ENCODE data around the gene MTO1.
"Not testable (repeated sequence)": the region's sequence is repeated elsewhere in the genome, so short reads cannot be mapped to it uniquely, and the experiment has no call there.

The MTO1 gene

DNA sequence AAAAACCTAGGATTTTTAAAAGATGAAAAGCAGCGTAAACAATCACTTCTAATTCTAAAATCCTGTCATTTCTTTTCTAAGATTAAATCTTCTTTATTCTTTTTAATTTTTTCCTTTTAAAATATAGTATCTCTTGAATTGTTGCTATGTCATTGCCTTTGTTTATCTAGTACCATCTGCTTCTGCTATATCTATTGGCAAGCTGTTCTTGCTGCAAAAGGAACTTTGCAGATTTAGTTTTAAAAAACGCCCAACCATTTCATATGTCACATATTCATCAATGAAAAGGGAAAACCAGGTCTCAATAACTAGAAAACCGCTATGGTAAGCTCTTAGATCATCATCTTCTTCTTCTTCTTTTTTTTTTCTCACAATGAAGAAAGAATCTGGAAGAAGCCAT lies 70.8 kb downstream of the MTO1 start:
- no peak for DNase-seq

DNA sequence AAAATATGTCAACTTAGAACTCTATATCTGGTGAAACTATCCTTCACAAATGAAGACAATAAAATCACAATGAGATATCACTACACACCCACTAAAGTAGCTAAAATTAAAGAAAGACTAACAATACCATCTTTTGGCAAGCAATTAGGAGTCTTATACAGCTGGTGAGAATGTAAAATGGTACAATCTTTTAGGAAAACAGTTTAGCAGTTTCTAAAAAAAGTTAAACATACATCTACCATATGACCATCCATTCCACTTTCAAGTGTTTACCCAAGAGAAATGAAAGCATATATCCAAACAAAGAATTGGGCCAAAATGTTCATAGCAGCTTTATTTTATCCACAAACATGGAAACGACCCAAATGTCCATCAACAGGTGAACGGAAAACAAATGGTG lies 73.1 kb downstream of the MTO1 start:
- DNase-seq = no peak

DNA sequence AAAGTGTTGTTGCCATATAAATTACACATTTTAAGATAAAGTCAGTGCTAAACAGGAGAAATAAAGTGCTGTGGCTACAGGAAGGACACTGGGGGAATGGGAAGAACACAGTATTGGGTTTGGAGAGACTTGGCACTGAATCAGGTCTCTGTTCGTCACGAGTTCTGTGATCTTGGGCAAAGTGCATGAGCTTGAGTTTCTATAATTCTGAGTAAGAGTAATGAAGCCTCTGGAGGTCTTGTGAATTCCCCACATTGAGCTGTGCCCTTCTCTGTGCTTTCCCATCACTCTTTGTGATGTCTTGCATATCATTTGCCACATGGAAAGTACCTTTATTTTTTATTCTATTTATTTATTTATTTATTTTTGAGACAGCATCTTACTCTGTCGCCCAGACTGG lies 76.1 kb downstream of the MTO1 start:
- no peak for DNase-seq

DNA sequence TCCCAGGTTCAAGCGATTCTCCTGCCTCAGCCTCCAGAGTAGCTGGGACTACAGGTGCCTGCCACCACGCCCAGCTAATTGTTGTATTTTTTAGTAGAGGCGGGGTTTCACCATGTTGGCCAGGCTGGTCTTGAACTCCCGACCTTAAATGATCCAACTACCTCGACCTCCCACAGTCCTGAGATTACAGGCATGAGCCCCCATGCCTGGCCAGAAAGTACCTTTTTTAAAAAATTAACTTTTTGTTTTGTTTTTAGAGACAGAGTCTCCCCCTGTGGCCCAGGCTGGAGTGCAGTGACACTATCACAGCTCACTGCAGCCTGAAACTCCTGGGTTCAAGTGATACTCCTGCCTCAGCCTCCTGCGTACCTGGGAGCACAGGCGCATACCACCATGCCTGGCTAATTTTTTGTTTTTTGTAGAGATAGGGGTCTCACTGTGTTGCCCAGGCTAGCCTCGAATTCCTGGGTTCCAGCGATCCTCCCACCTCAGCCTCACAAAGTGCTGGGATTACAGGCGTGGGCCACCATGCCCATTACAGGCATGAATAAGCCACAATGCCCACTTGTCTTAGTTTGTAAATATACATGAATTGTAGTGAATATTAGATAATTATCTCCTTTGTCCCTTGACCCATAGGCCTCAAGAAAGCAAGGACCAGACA lies 76.7 kb downstream of the MTO1 start:
- DNase-seq = no peak

DNA sequence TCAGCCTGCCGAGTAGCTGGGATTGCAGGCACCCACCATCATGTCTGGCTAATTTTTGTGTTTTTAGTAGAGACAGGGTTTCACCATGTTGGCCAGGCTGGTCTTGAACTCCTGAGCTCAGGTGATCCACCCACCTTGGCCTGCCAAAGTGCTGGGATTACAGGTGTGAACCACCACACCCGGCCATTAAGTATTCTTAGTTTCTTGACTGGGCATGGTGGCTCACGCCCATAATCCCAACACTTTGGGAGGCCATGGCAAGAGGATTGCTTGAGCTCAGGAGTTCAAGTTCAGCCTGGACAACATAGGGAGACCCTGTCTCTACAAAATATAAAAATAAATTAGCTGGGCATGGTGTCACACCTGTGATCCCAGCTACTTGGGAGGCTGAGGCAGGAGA lies 80.9 kb downstream of the MTO1 start:
- not testable (repeated sequence) for DNase-seq

DNA sequence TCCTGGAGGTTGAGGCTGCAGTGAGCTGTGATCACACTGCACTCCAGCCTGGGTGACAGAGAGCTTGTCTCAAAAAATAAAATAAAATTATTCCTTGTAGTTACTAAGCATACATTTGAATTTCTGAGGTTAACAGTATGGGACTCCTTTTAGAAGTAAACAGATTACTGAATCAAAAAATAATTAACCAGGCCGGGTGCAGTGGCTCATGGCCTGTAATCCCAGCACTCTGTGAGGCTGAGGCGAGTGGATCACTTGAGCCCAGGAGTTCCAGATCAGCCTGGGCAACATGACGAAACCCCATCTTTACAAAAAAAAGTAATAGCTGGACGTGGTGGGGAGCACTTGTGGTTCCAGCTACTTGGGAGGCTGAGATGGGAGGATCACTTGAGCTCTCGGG lies 81.4 kb downstream of the MTO1 start:
- DNase-seq = no peak

DNA sequence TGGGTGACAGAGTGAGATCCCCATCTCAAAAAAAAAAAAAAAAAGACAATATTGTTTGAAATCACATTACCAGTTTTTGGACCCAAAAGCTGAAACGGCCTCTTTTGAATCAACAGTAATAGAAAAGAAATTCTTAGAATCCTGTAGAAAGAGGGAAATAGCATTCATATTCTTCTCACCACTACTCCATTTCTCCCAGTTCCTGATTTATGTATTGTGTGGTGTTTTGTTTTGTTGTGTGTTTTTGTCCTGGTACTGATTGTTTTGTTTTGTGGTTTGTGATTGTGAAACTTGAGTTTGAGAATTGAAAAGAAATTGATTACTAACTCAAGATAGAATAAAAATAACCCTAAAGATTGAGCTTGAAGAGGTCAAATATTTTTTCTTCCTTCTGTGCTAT lies 85.5 kb downstream of the MTO1 start:
- DNase-seq = no peak

DNA sequence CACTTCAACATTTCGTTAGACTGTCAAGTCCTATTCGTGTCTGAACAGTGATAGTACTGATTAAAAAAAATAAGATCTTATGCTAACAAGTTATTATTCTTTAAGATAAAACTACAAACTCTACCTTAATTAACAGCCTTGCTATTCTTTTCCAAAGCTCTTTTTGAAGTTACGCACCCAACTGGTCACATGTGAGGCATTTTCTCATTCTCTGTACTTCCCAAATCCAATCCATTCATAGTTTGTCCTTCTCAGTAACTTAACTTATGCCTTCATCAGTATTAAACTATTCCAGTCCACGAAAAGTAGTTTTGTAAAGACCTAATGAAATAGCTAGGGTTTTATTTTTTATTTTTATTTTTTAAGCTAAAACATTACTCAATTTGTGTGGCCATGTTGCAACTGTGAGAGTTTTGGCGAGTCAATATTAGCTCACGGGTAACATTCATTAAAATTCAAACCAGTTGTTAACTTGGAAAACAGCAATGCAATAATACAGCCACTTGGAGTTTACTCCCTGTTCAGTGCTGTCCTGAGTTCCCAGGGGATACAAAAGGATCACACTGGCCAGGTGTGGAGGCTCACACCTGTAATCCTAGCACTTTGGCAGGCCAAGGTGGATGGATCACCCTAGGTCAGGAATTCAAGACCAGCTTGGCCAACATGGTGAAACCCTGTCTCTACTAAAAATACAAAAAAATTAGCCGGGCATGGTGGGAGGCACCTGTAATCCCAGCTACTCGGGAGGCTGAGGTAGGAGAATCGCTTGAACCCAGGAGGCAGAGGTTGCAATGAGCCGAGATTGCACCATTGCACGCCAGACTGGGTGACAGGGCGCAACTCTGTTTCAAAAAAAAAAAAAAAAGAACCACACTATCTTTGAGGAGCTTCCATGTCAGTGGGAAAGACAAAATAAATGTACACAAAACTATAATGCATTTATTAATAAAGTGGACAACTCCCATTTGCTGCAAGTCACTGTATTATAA lies 87.2 kb downstream of the MTO1 start:
- no peak for DNase-seq

DNA sequence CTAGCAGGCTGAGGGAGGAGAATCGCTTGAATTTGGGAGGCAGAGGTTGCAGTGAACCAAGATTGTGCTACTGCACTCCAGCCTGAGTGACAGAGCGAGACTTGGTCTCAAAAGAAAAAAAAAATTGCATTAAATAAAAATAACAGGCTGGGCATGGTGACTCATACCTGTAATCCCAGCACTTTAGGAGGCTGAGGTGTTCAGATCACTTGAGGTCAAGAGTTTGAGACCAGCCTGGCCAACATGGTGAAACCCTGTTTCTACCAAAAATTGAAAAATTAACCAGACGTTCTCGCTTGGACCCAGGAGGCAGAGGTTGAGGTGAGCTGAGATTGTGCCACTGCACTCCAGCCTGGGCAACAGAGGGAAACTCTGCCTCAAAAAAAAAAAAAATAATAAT lies 89.6 kb downstream of the MTO1 start:
- DNase-seq = not testable (repeated sequence)

DNA sequence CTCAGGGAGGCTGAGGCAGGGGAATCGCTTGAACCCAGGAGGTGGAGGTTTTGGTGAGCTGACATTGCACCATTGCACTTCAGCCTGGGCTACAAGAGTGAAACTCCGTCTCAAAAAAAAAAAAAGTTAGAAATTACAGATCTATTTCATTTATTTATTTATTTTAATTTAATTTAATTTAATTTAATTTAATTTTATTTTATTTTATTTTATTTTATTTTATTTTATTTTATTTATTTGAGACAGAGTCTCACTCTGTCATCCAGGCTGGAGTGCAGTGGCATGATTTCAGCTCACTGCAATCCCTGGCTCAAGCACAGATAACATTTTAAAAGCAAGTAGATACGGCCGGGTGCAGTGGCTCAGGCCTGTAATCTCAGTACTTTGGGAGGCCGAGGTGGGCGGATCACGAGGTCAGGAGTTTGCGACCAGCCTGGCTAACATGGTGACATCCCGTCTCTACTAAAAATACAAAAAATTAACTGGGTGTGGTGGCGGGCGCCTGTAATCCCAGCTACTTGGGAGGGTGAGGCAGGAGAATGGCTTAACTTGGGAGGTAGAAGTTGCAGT lies 93.9 kb downstream of the MTO1 start:
- not testable (repeated sequence) for DNase-seq

DNA sequence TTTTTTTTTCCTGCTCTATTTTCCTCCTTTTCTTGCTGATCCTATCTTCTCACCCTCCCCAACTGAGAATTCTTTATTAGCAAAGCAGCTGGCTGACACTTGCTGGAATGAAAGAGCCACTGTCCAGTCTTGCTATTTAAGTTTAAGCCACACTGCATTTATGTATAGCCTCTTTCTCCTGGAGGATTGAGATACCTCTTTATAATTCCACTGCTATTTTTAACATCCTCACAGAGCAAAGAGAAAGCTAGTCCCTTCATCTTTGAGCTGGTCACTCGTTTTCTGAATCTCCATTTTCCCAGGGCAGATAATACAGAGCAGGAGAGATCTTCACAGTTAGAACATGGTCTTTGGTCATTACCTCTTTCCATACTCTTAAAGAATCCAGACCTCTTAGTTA lies 95.3 kb downstream of the MTO1 start:
- no peak for DNase-seq

All from activated CD4-positive, alpha-beta T cell treated with anti-CD3 and anti-CD28 coated beads, Interleukin-2, amount 50 U/mL, for 4 hours (primary cell).